ENCODE results near the gene FAM161B.
A peak's percentile ranks its signal among the peaks of the same experiment; 100 is the strongest.

FAM161B gene

GRCh38 chr14:73887318-73887616, 62.6 kb downstream of the FAM161B start:
- Histone ChIP-seq H3K27me3 (ENCODE audit: low read length) (no peaks in the 10 kb centered on the region), H2AFZ (ENCODE audit: low read depth, low read length, severe bottlenecking) (peak overlapping the region; percentile 67), H3K4me2 (ENCODE audit: low read depth, low read length, poor library complexity, severe bottlenecking) (peak overlapping the region; percentile 96), H3K79me2 (ENCODE audit: insufficient read depth, low read length) (peaks cover 67% of the 10 kb centered on the region), H3K9ac (ENCODE audit: low read length) (peak overlapping the region; percentile 92), H4K20me1 (ENCODE audit: low read depth, low read length) (peaks cover 6% of the 10 kb centered on the region; the same call in 1 of the 2 replicates), H3K27ac (ENCODE audit: low read depth, low read length) (peak overlapping the region; percentile 65), H3K9me2 (replicated peaks; ENCODE audit: insufficient read depth, low read length) (no peaks in the 10 kb centered on the region), H3K4me3 (ENCODE audit: insufficient read depth, low read length, poor library complexity, severe bottlenecking) (peak overlapping the region; percentile 75), H3K36me3 (ENCODE audit: low read length) (no peaks in the 10 kb centered on the region), H3F3A (ENCODE audit: insufficient read depth) (peaks cover 23% of the 10 kb centered on the region), H3K9me3 (ENCODE audit: insufficient read depth, low read length) (no peaks in the 10 kb centered on the region)
- TF ChIP-seq EZH2phosphoT487 (conservative IDR thresholded peaks at IDR 0.05; ENCODE audit: low read length) (no peak), CTCF (IDR thresholded peaks at IDR 0.05; ENCODE audit: insufficient read depth, low read length, poor library complexity, severe bottlenecking) (no peak)

GRCh38 chr14:73886449-73887317, 63.2 kb downstream of the FAM161B start, which contains the start of gene ZNF410:
TSS of gene ZNF410 (plus strand) at chr14:73886859. CDS start at chr14:73892176, 5,317 bp downstream.
- no peaks in the 10 kb centered on the region for H3K36me3 ChIP-seq (ENCODE audit: low read length)
- peak within 1 kb of the TSS; percentile 75 for H3K4me3 ChIP-seq (ENCODE audit: insufficient read depth, low read length, poor library complexity, severe bottlenecking)
- H3K9me2 ChIP-seq (replicated peaks; ENCODE audit: insufficient read depth, low read length) = no peaks in the 10 kb centered on the region
- H3K9ac ChIP-seq (ENCODE audit: low read length) = peak within 1 kb of the TSS; percentile 92
- H2AFZ ChIP-seq (ENCODE audit: low read depth, low read length, severe bottlenecking) = peak within 1 kb of the TSS; percentile 67
- H3K27ac ChIP-seq (ENCODE audit: low read depth, low read length) = peak within 1 kb of the TSS; percentile 65
- H3F3A ChIP-seq (ENCODE audit: insufficient read depth) = peaks cover 23% of the 10 kb centered on the region
- peaks cover 62% of the 10 kb centered on the region for H3K79me2 ChIP-seq (ENCODE audit: insufficient read depth, low read length)
- peaks cover 6% of the 10 kb centered on the region; the same call in 1 of the 2 replicates for H4K20me1 ChIP-seq (ENCODE audit: low read depth, low read length)
- H3K27me3 ChIP-seq (ENCODE audit: low read length) = no peaks in the 10 kb centered on the region
- no peaks in the 10 kb centered on the region for H3K9me3 ChIP-seq (ENCODE audit: insufficient read depth, low read length)
- H3K4me2 ChIP-seq (ENCODE audit: low read depth, low read length, poor library complexity, severe bottlenecking) = peak within 1 kb of the TSS; percentile 96
- TF ChIP-seq CTCF (IDR thresholded peaks at IDR 0.05; ENCODE audit: insufficient read depth, low read length, poor library complexity, severe bottlenecking) (no peak), EZH2phosphoT487 (conservative IDR thresholded peaks at IDR 0.05; ENCODE audit: low read length) (no peak)

GRCh38 chr14:73884438-73885190, 65.3 kb downstream of the FAM161B start:
- Histone ChIP-seq H3K79me2 (ENCODE audit: insufficient read depth, low read length) (peaks cover 42% of the 10 kb centered on the region), H3K36me3 (ENCODE audit: low read length) (no peaks in the 10 kb centered on the region), H3K27me3 (ENCODE audit: low read length) (no peaks in the 10 kb centered on the region), H3K9me3 (ENCODE audit: insufficient read depth, low read length) (no peaks in the 10 kb centered on the region), H2AFZ (ENCODE audit: low read depth, low read length, severe bottlenecking) (no peak overlapping the region), H3K27ac (ENCODE audit: low read depth, low read length) (no peak overlapping the region), H3K4me2 (ENCODE audit: low read depth, low read length, poor library complexity, severe bottlenecking) (peak overlapping the region; percentile 20), H4K20me1 (ENCODE audit: low read depth, low read length) (peaks cover 6% of the 10 kb centered on the region; the same call in 1 of the 2 replicates), H3K4me3 (ENCODE audit: insufficient read depth, low read length, poor library complexity, severe bottlenecking) (no peak overlapping the region), H3K9ac (ENCODE audit: low read length) (no peak overlapping the region), H3K9me2 (replicated peaks; ENCODE audit: insufficient read depth, low read length) (no peaks in the 10 kb centered on the region), H3F3A (ENCODE audit: insufficient read depth) (peaks cover 23% of the 10 kb centered on the region)
- TF ChIP-seq EZH2phosphoT487 (conservative IDR thresholded peaks at IDR 0.05; ENCODE audit: low read length) (no peak), CTCF (IDR thresholded peaks at IDR 0.05; ENCODE audit: insufficient read depth, low read length, poor library complexity, severe bottlenecking) (no peak)

Data from SU-DHL-6 (cell line).